Measurements from ENCODE around the gene ZSWIM4.
"Not testable (repeated sequence)": the region's sequence is repeated elsewhere in the genome, so short reads cannot be mapped to it uniquely, and the experiment has no call there.

Gene ZSWIM4

DNA sequence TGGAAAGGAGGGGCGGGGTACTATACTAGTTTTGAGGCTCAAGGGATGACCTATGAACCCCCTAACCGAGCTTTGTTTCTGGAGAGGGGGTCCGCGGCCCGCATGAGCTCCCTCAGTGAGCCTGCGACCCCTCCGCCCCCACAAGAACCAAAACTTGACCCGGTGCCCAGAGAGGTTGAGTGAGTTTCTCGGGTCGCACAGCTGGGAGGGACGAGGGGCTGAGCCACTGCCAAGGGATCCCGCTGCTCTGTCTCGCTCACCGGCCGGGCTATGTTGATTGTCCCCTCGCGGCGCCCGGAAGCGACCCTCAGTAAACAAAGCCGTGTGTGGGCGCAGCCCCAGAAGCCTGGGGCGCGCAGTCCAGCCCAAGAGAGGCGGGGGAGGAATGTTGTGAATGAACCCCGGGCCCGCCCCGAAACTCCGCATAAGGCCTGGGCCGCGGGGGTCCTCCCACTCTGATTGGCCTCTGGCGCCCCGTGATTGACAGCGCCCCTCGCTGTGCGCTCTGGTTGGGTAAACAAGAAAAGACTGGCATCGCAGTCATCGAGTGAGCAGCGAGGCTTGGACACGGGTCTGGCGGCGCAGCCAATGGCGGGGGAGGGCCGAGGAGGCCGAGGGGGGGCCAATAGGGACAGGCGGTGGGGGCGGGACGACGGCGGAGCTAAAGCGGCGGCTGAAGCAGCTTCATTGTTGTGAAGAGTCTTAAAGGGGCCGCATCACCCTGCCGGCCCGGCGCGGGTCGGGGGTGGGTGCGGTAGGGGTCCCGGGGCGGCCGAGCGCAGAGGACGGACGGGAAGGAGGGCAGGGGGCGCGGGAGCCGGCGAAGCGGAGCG, at the start of gene ZSWIM4:
ZSWIM4 (plus strand) TSS at position 687 of the 833 bp plus-strand sequence. CDS start 206 bp downstream, outside the sequence.
- DNase-seq, result peak; percentile 98

DNA sequence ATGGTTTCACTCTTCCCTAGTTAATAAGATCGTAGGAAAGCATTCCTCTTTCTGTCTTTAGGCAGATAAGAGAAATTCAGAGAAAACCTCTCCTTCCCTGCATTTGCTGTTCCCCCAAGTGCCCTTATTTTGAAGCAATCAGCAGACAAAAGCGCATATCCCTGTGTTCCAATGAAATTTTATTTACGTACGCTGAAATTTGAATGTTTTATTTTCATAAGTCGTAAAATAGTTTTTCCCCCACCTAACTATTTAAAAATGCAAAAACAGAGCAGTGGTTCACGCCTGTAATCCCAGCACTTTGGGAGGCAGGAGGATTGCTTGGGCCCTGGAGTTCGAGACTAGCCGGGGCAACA, 48.2 kb upstream of the ZSWIM4 start:
- DNase-seq, result no peak

DNA sequence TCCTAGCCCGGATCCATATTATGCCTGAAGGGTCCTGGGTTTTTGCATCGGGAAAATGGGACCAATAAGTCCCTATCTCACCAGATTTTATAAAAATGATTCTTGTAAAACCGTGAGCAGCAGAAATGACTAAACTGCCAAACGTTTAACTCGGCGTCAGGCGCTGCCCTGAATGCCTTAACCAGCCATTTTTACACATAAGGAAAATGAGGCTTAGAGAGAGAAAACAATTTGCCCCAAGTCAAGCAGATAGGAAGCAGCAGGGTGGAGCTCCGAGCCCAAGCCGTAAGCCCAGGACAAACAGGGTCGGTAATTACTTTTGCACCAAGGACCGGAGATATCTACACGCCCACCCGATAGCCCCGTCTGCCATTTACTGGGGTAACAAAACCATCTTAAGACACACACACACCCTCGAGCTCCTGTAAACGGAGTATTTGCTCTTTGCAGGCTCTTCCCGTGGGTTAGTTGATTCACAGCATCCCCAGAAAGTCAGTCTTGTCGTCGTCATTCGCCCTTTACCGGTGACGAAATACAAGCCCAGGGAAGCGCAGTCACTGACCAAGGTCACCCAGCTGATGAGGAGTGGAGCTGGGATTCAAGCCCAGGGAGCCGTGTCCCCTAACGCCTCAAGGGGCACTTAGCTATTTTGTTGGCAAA, 46.9 kb upstream of the ZSWIM4 start:
- DNase-seq, result no peak

DNA sequence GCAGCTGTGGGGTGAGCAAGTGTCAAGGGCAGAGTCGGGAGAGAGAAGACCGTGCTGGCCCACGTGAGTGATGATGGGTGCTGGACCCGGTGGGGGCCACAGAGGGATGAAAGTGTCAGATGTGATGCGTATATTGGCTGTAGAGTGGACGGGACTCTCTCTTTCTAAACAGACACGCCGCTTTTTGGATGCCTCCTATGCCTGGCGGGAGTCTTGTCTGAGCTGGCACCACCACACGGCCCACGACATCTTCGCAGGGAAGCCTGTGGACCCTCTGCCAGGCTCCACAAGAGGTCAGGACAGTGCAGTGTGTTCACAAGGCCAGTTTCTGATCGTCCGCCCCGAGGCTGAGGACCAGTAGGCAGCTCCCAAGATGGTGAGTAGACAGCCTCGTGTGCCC, 43.8 kb upstream of the ZSWIM4 start:
- no peak for DNase-seq

DNA sequence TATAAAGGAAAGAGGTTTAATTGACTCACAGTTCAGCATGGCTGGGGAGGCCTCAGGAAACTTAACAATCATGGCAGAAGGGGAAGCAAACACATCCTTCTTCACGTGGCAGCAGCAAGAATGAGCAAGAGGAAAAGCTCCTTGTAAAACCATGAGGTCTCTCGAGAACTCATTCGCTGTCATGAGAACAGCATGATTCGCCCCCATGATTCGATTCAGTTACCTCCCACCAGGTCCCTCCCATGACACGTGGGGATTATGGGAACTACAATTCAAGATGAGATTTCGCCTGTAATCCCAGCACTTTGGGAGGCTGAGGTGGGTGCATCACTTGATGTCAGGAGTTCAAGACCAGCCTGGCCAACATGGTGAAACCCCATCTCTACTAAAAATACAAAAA, 41.6 kb upstream of the ZSWIM4 start:
- not testable (repeated sequence) for DNase-seq

DNA sequence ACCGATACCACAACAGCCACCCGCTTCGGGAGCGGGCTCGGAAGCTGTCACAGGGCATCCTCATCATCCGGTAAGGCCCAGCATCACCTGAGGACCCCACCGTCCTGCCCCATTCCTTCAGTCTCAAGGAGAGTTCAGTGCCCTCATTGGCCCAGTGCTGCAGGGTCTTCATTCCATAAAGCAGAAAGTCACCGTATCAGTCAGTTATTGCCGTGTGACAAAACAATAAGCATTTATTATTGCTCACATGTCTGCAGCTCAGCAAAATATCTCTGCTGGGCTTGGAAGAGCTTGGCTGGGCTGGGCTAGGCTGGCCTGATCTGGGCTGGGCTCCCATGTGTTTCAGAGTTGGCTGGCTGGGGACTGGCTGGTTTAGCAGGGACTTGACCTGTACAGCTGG, 39.0 kb upstream of the ZSWIM4 start:
- no peak for DNase-seq

DNA sequence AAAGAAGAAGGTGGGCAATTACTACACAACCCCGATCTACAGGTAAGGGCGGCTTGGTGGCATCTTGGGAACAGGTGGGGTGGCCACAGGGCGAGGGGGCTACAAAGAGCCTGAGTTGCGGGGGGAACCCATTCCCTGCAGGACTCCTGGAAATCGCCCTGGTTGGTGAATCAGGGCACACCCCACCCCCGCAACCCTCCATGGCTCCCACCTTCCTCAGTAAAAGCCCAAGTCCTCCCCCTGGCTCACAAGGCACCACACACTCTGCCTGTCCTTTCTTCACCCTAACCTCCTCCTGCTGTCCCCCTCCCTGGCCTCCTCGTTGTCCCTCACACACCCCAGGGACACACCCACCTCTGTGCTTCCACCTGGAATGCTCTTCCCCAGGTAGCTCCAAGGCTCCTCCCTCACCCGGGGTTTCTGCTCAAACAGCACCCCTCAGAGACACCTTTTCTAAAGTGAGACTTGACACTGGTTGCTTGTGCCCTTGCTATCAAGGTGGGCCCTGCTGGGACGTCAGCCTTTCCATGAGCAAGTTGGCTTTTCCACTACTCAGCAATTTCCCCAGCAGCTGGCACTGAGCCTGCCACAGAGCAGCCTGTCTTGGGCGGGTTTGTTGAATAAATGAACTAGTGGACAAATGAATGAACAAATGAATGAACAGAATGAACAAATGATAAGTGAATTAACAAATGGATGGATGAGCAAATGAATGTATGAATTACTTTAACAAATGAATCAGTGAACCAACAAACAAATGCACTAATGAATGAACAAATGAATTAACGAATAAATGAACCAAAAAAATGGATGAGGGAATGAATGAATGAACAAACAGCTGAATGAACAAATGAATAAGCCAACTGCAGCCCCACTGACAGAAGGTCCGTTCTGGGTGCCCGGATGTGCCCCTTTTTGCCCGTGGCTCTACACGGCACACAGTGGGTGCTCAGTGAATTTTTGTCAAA, 37.2 kb upstream of the ZSWIM4 start:
- DNase-seq, result no peak

DNA sequence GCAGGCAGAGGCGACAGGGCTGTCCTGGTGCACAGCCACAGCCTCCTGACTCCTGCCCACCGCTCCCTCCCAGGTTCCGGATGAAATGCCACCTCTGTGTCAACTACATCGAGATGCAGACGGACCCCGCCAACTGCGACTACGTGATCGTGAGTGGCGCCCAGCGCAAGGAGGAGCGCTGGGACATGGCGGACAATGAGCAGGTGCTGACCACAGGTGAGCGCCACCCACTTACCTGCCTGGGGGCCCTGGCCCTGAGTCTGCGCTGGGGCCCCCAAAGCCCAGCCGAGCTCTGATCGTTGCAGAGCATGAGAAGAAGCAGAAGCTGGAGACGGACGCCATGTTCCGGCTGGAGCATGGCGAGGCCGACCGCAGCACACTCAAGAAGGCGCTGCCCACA, 36.4 kb upstream of the ZSWIM4 start:
- no peak for DNase-seq

DNA sequence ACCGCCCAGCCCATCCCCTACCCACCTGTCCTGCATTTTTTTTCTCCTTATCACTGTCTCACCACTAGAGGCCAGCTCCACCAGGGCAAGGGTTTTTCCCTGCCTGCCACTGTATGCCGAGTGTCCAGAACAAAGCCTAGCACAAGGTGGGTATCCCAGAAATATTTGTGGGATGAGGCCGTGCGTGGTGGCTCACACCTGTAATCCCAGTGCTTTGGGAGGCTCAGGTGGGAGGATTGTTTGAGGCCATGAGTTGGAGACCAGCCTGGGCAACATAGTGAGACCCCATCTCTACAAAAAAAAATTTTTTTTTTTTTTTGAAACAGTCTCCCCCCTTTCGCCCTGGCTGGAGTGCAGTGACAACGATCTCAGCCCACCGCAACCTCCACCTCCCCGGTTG, 33.8 kb upstream of the ZSWIM4 start:
- no peak for DNase-seq

DNA sequence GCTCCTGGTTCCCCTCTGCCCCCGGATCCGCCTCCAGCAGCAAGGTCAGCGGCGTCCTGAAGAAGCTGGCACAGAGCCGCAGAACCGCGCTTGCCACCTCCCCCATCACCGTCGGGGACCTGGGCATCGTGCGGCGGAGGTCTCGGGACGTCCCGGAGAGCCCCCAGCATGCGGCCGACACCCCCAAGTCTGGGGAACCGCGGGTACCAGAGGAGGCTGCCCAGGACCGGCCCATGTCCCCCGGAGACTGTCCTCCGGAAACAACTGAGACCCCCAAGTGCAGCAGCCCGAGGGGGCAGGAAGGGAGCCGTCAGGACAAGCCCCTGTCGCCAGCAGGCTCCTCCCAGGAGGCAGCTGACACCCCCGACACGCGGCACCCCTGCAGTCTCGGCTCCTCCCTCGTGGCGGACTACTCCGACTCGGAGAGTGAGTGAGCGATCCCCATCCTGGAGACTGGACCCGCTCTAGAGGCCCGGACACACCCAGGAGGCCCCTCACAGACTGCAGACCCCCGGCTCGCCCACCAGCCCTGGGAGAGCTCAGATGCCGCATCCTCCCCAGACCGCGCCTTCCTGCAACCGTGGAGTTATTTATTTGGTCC, 32.5 kb upstream of the ZSWIM4 start:
- no peak for DNase-seq

DNA sequence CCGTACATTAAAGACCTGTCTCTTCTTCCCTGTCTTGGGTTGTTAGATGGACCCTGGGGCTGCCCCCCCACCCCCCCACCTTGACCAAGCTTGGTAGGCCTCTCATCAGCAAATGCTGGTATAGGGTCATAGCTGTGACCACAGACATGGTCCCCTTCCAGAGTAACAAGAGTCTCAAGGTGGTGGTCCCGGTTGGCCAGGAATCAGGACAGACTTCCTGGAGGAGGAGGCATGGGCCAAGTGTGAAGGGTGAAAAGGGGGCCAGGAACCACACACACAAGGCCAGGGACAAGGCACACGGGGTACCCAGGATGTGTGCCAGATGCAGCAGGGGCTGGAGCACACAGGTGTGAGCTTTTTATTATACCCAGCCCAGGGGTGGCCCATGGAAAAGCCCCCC, 32.0 kb upstream of the ZSWIM4 start:
- no peak for DNase-seq

DNA sequence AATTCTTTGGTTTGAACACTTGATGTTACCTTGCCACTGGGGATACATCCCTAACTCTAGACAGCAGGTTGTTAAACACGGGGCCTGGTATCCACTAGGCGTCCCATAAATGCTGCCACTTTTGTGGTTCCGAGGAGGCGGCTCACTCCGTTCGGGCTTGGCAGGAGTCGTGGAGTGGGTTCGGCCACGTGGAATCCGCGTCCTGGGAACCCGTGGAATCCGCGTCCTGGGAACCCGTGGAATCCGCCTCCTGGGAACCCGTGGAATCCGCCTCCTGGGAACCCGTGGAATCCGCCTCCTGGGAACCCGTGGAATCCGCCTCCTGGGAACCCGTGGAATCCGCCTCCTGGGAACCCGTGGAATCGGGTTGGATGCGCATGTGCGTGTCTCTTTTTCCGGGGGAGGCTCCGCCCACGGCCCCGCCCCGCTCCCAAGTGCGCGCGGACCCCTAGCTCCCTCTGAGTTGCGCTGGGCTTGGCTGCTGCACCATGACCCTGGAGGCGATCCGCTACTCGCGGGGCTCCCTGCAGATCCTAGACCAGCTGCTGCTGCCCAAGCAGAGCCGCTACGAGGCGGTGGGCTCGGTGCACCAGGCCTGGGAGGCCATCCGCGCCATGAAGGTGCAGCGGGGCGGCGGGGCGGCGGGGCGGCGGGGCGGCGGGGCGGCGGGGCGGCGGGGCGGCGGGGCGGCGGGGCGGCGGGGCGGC, 31.0 kb upstream of the ZSWIM4 start, which contains the start of gene MRI1:
MRI1 (plus strand) TSS at position 422 of the 707 bp plus-strand sequence; CDS start at position 489, 67 bp downstream.
- DNase-seq, result peak; percentile 51

DNA sequence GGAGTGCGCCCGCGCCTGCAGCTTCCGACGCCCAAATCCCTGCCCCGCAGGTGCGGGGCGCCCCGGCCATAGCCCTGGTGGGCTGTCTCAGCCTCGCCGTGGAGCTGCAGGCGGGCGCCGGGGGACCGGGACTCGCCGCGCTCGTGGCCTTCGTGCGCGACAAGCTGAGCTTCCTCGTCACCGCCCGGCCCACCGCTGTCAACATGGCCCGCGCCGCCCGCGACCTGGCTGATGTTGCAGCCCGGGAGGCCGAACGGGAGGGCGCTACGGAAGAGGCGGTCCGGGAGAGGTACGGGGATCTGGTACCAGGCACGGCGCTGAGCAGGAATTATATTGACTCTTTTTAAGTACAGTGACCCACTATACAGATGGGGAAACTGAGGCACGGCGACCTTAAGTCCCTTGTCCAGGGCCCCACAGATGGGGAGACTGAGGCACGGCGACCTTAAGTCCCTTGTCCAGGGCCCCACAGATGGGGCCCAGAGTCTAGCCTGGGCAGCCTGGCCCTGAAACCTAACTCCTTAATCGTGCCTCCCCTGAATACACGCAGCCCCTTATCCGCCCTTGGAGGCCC, 30.3 kb upstream of the ZSWIM4 start:
- DNase-seq, result no peak

DNA sequence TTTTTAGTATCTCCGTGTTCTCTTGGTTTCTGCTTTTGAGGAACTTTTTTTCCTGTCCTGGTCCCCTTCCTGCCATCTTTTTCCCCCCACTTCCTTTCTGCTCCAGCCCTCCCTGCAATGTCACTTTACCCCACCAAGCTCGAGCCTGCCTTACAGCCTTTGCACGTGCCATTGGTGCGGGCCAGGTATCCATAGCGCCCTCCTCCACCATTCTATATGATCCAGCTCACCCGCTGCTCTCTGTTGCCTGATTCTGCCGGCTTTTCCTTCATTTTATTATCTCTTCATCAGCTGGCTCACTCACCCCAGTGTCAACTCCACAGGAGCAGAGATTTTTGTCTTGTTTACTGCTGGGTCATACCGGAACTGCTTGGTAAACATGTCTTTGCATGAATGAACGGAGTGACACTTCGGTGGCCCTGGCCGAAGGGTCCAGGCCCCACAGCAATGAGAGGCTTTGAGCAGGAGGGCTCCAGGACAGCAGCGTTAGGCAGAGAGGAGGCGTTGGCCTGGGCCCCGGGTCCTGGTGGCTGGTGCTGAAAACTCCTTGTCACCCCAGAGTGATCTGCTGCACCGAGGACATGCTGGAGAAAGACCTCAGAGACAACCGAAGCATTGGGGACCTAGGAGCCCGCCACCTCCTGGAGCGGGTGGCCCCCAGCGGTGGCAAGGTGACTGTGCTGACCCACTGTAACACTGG, 29.7 kb upstream of the ZSWIM4 start:
- no peak for DNase-seq

DNA sequence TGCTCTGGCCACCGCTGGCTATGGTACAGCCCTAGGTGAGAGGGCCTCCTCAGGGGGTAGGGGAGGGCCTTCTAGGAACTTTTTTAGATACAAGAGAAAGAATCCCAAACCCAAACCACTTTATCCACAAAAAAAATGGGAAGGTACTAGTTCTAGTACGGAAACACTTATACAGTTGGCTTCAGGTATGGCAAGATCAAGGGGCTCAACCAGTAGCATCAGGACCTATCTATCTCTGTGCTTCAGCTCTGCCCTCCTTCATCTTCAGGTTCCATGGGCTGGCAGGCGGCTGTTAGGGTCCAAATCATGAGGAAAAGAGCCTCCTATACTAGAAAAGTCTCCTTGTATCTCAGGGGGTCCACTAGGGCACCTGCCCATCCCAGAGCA, 29.2 kb upstream of the ZSWIM4 start:
- no peak for DNase-seq

DNA sequence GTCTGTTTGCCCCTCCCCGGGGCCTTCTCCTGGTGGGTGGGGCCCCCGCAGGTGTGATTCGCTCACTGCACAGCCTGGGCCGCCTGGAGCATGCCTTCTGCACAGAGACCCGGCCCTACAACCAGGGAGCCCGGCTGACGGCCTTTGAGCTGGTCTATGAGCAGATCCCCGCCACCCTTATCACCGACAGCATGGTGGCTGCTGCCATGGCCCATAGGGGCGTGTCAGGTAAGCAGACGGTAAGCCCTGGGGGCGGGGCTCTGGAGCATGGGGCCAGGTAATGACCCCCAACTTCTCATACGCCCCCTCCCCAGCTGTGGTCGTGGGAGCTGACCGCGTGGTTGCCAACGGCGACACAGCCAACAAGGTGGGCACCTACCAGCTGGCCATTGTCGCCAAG, 26.7 kb upstream of the ZSWIM4 start:
- DNase-seq, result no peak

DNA sequence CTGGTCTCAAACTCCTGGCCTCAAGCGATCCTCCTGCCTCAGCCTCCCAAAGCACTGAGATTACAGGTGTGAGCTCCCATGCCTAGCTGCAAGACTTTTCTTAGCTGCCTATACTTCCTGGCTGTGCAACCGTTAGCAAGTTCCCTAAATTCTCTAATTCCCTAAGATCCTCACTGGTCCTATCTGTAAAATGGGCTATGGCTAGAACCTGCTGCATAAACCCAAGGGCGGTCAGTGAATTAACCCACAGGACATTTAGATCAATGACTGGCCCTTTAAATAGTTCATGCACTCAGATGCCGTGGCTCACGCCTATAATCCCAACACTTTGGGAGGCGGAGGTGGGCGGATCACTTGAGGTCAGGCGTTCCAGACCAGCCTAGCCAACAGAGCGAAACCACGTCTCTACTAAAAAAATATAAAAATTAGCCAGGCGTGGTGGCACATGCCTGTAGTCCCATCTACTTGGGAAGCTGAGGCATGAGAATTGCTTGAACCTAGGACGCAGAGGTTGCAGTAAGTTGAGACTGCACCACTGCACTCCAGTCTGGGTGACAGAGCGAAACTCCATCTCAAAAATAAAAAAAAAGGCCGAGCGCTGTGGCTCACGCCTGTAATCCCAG, 25.1 kb upstream of the ZSWIM4 start:
- DNase-seq, result no peak

DNA sequence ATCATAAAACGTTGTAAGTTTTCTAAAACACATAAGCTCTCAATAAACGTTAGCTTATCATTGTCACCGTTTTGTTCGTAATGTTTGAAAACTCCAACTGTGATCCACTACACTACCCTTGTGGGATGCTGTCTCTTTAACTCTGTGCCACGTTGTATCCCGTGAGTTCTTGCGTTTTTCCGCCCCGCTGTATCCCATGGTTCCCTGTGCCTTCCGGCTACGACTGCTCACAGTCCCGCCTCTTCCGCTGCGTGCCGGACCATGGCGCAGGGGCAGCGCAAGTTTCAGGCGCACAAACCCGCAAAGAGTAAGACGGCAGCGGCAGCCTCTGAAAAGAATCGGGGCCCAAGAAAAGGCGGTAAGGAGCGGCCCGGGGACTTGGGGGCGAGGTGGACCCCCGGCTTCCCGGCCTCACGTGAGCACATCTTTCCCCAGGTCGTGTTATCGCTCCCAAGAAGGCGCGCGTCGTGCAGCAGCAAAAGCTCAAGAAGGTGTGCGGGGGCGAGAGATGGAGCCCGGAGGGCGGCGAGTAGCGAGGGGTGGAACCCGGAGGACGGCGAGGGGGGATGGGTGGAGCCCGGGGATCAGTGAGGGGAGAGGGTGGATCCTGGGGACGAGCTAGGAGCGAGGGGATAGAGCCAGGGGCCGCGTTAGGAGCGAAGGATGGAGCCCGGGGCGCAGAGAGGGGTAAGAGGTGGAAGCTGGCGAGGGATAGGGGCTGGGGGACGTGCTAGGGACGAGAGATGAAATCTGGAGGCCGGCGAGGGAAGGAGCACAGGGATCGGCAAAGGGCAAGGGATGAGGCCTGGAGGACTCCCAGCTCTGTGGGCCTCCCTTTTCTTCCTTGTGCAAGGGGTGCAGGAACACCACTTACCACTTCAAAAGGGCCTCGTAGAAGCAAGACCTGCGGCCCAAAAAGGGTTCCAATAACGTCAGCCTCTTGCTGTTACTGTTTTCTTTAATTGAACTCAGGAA, 20.7 kb upstream of the ZSWIM4 start, which contains the start of gene C19orf53:
C19orf53 (plus strand) TSS at position 240 of the 975 bp plus-strand sequence; CDS start at position 262, 22 bp downstream.
- peak; percentile 81 for DNase-seq

DNA sequence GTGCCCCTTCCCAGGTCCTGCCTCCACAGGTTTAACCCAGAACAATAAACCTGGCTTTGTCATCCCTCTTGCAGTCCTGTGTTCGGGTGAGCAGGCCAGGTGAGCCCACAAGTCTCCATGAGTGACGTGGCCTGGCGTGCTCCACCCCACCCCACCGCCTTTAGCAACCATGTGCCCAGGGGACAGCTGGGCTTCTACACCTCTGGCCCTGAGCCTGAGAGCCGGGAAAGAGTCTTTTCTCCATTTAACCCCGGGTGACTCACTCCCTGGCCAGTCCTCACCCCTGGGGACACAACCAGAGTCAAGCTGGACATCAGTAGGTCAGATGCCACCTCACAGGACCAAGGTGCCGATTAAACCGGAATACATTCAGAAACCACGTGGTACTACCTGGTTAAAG, 16.8 kb upstream of the ZSWIM4 start:
- no peak for DNase-seq

Measured in NCI-H446 treated with DMSO at 0.1 percent for 48 hours (cell line).